Inflammatory macrophage (primary cell): ENCODE measurements around the gene TNFRSF1B.

Source experiments
- DNase-seq, 2 donors: peaks; one replicate each; pipeline ENCODE4 v3.0.0-alpha.2; 2020 to 2022

TNFRSF1B gene

GRCh38 chr1:12158357-12159092, 8.3 kb upstream of the TNFRSF1B start:
- no peak for DNase-seq

GRCh38 chr1:12159816-12160215, 7.0 kb upstream of the TNFRSF1B start:
- no peak for DNase-seq

- no peak for DNase-seq
These were observed 5.5 kb upstream of the TNFRSF1B start for GRCh38 chr1:12161324-12161661.

- peak; percentile 90 to 91 for DNase-seq
These were observed 4.9 kb upstream of the TNFRSF1B start for GRCh38 chr1:12161662-12162458.

GRCh38 chr1:12162459-12163137, 4.2 kb upstream of the TNFRSF1B start:
- DNase-seq = no peak

- DNase-seq = no peak
These were observed 3.6 kb upstream of the TNFRSF1B start for GRCh38 chr1:12163210-12163609.

GRCh38 chr1:12164210-12164609, 2.6 kb upstream of the TNFRSF1B start:
- DNase-seq = no peak

GRCh38 chr1:12165342-12165741, 1.4 kb upstream of the TNFRSF1B start:
- DNase-seq = peak in 1 of 2 donors; percentile 42

GRCh38 chr1:12167493-12168429, 970 bp downstream of the TNFRSF1B start:
- DNase-seq = peak; percentile 61 to 91

- DNase-seq = peak in 1 of 2 donors; percentile 40
These were observed 1.8 kb downstream of the TNFRSF1B start for GRCh38 chr1:12168451-12169160.

GRCh38 chr1:12169442-12170135, 2.8 kb downstream of the TNFRSF1B start:
- no peak for DNase-seq

GRCh38 chr1:12170263-12170671, 3.5 kb downstream of the TNFRSF1B start:
- DNase-seq = peak; percentile 47 to 82

- no peak for DNase-seq
These were observed 4.6 kb downstream of the TNFRSF1B start for GRCh38 chr1:12171206-12172041.

- peak; percentile 36 to 72 for DNase-seq
These were observed 5.5 kb downstream of the TNFRSF1B start for GRCh38 chr1:12172042-12172851.

- DNase-seq = no peak
These were observed 6.3 kb downstream of the TNFRSF1B start for GRCh38 chr1:12173041-12173509.

GRCh38 chr1:12173631-12174121, 6.9 kb downstream of the TNFRSF1B start:
- peak; percentile 58 to 62 for DNase-seq

GRCh38 chr1:12174924-12175810, 8.4 kb downstream of the TNFRSF1B start:
- DNase-seq = peak; percentile 35 to 62
